PFSK-1 (cell line): ENCODE results near the gene AAK1.

ENCODE experiments used
- FOXP2 ChIP-seq: optimal IDR thresholded peaks from 2 replicates; pipeline ENCODE3; 2011; ENCODE audit warnings: borderline replicate concordance, control low read depth, inconsistent platforms; ENCODE audit not compliant: insufficient read depth; ENCODE audit errors: extremely low read length, extremely low read depth
- POLR2AphosphoS5 ChIP-seq: IDR thresholded peaks from 2 replicates; pipeline ENCODE4 v1.6.1; 2012; ENCODE audit warnings: low read depth, mild to moderate bottlenecking, control low read depth, low read length, moderate library complexity
- SIN3A ChIP-seq: IDR thresholded peaks from 2 replicates; pipeline ENCODE4 v1.6.1; 2012; ENCODE audit warnings: mild to moderate bottlenecking, low read length, moderate library complexity, borderline replicate concordance; ENCODE audit not compliant: insufficient read depth
- TAF1 ChIP-seq: IDR thresholded peaks from 2 replicates; pipeline ENCODE4 v1.6.1; 2012; ENCODE audit warnings: low read length, control low read depth, borderline replicate concordance; ENCODE audit not compliant: insufficient read depth
- TF ChIP-seq, protein P1 (sequence below), 2 experiments: IDR thresholded peaks; 2 replicates each; pipeline versions ENCODE4 v1.6.1 to v1.8.0; 2011 to 2012; ENCODE audit warnings: low read depth in 2 of 2, low read length in 2 of 2, control low read depth in 1 of 2, inconsistent platforms in 1 of 2, mild to moderate bottlenecking in 1 of 2, moderate library complexity in 1 of 2; ENCODE audit not compliant: insufficient read depth in 1 of 2

Gene AAK1

DNA sequence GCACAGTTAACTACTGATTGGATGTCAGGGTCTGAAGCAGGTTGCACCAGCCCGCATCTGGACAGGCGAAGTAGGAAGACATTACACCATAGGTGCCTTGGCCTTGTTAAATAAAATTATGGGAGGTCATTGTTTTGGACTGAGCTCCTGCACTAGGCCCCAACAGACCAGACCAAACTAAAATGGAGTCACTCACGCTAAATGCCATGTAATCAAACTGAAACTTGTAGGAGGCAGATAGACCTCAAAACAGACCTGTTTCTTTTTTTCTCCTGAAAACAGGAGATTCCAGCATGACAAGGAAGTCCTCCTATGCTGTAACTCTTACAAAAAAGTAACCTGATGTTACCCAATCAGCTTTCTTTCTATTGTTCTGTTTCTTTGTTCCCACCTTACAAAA, 190.9 kb downstream of the AAK1 start:
- TF ChIP-seq FOXP2 (no peak), SIN3A (no peak), TAF1 (no peak), POLR2AphosphoS5 (no peak)

GRCh38 chr2:69450735-69451416, 192.7 kb downstream of the AAK1 start:
- no peak for TF ChIP-seq SIN3A
- TF ChIP-seq, protein P1, sequence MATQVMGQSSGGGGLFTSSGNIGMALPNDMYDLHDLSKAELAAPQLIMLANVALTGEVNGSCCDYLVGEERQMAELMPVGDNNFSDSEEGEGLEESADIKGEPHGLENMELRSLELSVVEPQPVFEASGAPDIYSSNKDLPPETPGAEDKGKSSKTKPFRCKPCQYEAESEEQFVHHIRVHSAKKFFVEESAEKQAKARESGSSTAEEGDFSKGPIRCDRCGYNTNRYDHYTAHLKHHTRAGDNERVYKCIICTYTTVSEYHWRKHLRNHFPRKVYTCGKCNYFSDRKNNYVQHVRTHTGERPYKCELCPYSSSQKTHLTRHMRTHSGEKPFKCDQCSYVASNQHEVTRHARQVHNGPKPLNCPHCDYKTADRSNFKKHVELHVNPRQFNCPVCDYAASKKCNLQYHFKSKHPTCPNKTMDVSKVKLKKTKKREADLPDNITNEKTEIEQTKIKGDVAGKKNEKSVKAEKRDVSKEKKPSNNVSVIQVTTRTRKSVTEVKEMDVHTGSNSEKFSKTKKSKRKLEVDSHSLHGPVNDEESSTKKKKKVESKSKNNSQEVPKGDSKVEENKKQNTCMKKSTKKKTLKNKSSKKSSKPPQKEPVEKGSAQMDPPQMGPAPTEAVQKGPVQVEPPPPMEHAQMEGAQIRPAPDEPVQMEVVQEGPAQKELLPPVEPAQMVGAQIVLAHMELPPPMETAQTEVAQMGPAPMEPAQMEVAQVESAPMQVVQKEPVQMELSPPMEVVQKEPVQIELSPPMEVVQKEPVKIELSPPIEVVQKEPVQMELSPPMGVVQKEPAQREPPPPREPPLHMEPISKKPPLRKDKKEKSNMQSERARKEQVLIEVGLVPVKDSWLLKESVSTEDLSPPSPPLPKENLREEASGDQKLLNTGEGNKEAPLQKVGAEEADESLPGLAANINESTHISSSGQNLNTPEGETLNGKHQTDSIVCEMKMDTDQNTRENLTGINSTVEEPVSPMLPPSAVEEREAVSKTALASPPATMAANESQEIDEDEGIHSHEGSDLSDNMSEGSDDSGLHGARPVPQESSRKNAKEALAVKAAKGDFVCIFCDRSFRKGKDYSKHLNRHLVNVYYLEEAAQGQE (IDR thresholded peaks at IDR 0.05; ENCODE audit: insufficient read depth in 1 of 2, low read depth in 2 of 2, low read length in 2 of 2): no peak
- TF ChIP-seq POLR2AphosphoS5: no peak
- TF ChIP-seq TAF1: no peak
- no peak for TF ChIP-seq FOXP2

- TF ChIP-seq, protein P1 (IDR thresholded peaks at IDR 0.05; ENCODE audit: insufficient read depth in 1 of 2, low read depth in 2 of 2, low read length in 2 of 2): no peak
- TF ChIP-seq FOXP2: no peak
- no peak for TF ChIP-seq POLR2AphosphoS5
- no peak for TF ChIP-seq TAF1
- TF ChIP-seq SIN3A: no peak
Observed at GRCh38 chr2:69449906-69450305, 193.6 kb downstream of the AAK1 start.

- no peak for TF ChIP-seq POLR2AphosphoS5
- TF ChIP-seq, protein P1 (IDR thresholded peaks at IDR 0.05; ENCODE audit: insufficient read depth in 1 of 2, low read depth in 2 of 2, low read length in 2 of 2): no peak
- no peak for TF ChIP-seq FOXP2
- no peak for TF ChIP-seq SIN3A
- TF ChIP-seq TAF1: no peak
Observed at GRCh38 chr2:69438580-69438979, 205.0 kb downstream of the AAK1 start.

GRCh38 chr2:69437751-69438154, 205.8 kb downstream of the AAK1 start:
- TF ChIP-seq, protein P1 (IDR thresholded peaks at IDR 0.05; ENCODE audit: insufficient read depth in 1 of 2, low read depth in 2 of 2, low read length in 2 of 2): no peak
- TF ChIP-seq SIN3A (no peak), FOXP2 (no peak), TAF1 (no peak), POLR2AphosphoS5 (no peak)
